ENCODE results near the gene RAP2A. TPM values are rescaled to one million over a fixed set of nuclear protein-coding genes. Genes with fewer than 3 reads are reported as not detected.

Gene RAP2A
- total and polyA plus RNA-seq, 10 of the 15 experiments (the other 5 are each of a cell fraction or from before 2014, with no cell fraction given), result 3.5 to 35.1 (median 14.9) TPM

DNA sequence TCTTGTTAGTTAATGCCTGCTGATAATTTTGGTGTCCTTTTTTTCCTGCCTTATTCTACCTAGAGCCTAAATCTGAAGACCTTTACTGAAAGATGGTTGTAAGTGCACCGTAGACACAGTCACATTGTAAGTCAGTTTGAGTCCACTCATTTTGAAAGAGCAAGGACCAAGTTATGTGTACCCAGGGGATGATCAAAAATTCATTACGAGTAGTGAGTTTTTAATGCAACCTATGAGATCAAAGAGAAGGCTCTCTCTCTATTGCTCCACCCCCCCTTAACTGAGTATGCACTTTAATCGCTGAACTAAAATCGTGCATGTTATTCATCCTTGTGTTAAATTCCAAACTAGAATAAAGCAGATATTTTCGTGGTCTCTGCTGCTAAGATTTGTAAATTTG is 1.8 kb downstream of the RAP2A start:
- peak; percentile 18 for FAIRE-seq
- Histone ChIP-seq H3K27me3 (replicated peaks in 1 of 2; ENCODE audit: control insufficient read depth in 2 of 2, insufficient read depth in 2 of 2, low read length in 1 of 2) (no peaks in the 10 kb centered on the region), H3K9ac (ENCODE audit: control insufficient read depth, insufficient read depth, low read length) (peak overlapping the region; percentile 18; the same call in 1 of the 2 replicates), H4K20me1 (ENCODE audit: control insufficient read depth, insufficient read depth) (no peaks in the 10 kb centered on the region), H3K4me1 (ENCODE audit: control insufficient read depth, insufficient read depth, low read length) (peaks cover 6% of the 10 kb centered on the region), H3K9me3 (replicated peaks; ENCODE audit: control insufficient read depth, insufficient read depth, low read length) (no peaks in the 10 kb centered on the region), H3K4me3 (peak overlapping the region; percentile 76), H3K79me2 (ENCODE audit: control insufficient read depth, insufficient read depth, low read length) (peaks cover 52% of the 10 kb centered on the region), H3K4me2 (ENCODE audit: control insufficient read depth, insufficient read depth) (peak overlapping the region; percentile 69), H3K36me3 (ENCODE audit: control insufficient read depth in 2 of 2, insufficient read depth in 2 of 2, low read length in 1 of 2) (0 out of 4 replicates have a peak, but pooled peaks cover 0 to 4% of the 10 kb centered on the region in 2 experiments), H3K27ac (ENCODE audit: control insufficient read depth, insufficient read depth) (no peak overlapping the region), H2AFZ (ENCODE audit: control insufficient read depth, low read depth, low read length) (no peak overlapping the region)
- SMC1A ChIA-PET (ENCODE audit: uncharacterized antibody, unreplicated experiment), result interaction anchor here (0.7 to 12.0 kb wide), 6 partner anchors 11 to 211 kb away, joined by 3 to 165 read pairs (median 4); no protein-coding TSS in a partner anchor
- RAD21 ChIA-PET (ENCODE audit: unreplicated experiment), result interaction anchor here (0.7 to 10.4 kb wide), 12 partner anchors 10 to 214 kb away, joined by 3 to 179 read pairs (median 6); partner anchors contain the start of gene MBNL2
- no TSS peak for BruUV-seq (replicated peaks)
- TF ChIP-seq IRF4 (IDR thresholded peaks at IDR 0.05; ENCODE audit: low read depth, low read length) (peak; percentile 54; the same call in 1 of the 2 replicates), JUNB (IDR thresholded peaks at IDR 0.05) (peak; percentile 87), ZNF24 (IDR thresholded peaks at IDR 0.05) (0 out of 2 replicates have a peak, but pooled peaks have one; percentile 56), SMARCA5 (IDR thresholded peaks at IDR 0.05) (0 out of 2 replicates have a peak, but pooled peaks have one; percentile 39), TCF7 (IDR thresholded peaks at IDR 0.05; ENCODE audit: borderline replicate concordance) (peak; percentile 76), SPI1 (IDR thresholded peaks at IDR 0.05; ENCODE audit: borderline replicate concordance, insufficient read depth, low read depth, low read length) (no peak), ZNF217 (IDR thresholded peaks at IDR 0.05) (0 out of 2 replicates have a peak, but pooled peaks have one; percentile 65), DPF2 (IDR thresholded peaks at IDR 0.05) (0 out of 2 replicates have a peak, but pooled peaks have one; percentile 37), NFYB (IDR thresholded peaks at IDR 0.05; ENCODE audit: insufficient read depth, low read depth, low read length) (peak; percentile 75), WRNIP1 (IDR thresholded peaks at IDR 0.05; ENCODE audit: borderline replicate concordance, low read depth, low read length) (no peak)
- TF ChIP-seq, protein P1, sequence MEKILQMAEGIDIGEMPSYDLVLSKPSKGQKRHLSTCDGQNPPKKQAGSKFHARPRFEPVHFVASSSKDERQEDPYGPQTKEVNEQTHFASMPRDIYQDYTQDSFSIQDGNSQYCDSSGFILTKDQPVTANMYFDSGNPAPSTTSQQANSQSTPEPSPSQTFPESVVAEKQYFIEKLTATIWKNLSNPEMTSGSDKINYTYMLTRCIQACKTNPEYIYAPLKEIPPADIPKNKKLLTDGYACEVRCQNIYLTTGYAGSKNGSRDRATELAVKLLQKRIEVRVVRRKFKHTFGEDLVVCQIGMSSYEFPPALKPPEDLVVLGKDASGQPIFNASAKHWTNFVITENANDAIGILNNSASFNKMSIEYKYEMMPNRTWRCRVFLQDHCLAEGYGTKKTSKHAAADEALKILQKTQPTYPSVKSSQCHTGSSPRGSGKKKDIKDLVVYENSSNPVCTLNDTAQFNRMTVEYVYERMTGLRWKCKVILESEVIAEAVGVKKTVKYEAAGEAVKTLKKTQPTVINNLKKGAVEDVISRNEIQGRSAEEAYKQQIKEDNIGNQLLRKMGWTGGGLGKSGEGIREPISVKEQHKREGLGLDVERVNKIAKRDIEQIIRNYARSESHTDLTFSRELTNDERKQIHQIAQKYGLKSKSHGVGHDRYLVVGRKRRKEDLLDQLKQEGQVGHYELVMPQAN (conservative IDR thresholded peaks at IDR 0.05), result peak; percentile 24; the same call in 1 of the 2 replicates
- TF ChIP-seq, protein P2, sequence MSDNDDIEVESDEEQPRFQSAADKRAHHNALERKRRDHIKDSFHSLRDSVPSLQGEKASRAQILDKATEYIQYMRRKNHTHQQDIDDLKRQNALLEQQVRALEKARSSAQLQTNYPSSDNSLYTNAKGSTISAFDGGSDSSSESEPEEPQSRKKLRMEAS (IDR thresholded peaks at IDR 0.05; ENCODE audit: low read depth, low read length), result no peak
- TF ChIP-seq, protein P3, sequence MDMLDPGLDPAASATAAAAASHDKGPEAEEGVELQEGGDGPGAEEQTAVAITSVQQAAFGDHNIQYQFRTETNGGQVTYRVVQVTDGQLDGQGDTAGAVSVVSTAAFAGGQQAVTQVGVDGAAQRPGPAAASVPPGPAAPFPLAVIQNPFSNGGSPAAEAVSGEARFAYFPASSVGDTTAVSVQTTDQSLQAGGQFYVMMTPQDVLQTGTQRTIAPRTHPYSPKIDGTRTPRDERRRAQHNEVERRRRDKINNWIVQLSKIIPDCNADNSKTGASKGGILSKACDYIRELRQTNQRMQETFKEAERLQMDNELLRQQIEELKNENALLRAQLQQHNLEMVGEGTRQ (IDR thresholded peaks at IDR 0.05; ENCODE audit: borderline replicate concordance, low read depth, low read length), result no peak
- TF ChIP-seq, protein P4, sequence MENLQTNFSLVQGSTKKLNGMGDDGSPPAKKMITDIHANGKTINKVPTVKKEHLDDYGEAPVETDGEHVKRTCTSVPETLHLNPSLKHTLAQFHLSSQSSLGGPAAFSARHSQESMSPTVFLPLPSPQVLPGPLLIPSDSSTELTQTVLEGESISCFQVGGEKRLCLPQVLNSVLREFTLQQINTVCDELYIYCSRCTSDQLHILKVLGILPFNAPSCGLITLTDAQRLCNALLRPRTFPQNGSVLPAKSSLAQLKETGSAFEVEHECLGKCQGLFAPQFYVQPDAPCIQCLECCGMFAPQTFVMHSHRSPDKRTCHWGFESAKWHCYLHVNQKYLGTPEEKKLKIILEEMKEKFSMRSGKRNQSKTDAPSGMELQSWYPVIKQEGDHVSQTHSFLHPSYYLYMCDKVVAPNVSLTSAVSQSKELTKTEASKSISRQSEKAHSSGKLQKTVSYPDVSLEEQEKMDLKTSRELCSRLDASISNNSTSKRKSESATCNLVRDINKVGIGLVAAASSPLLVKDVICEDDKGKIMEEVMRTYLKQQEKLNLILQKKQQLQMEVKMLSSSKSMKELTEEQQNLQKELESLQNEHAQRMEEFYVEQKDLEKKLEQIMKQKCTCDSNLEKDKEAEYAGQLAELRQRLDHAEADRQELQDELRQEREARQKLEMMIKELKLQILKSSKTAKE (IDR thresholded peaks at IDR 0.05; ENCODE audit: low read depth, poor library complexity, severe bottlenecking), result peak; percentile 21
- CTCF ChIA-PET, result interaction anchor here (0.6 to 3.9 kb wide), 6 partner anchors 13 to 1178 kb away, joined by 3 to 25 read pairs (median 4); no protein-coding TSS in a partner anchor
- ATAC-seq, result peak; percentile 9
- POLR2A ChIA-PET, result interaction anchor here (0.6 to 9.1 kb wide), 8 partner anchors 13 to 1870 kb away, joined by 3 to 108 read pairs (median 6); no protein-coding TSS in a partner anchor
- no peak for DNase-seq (ENCODE audit: low read depth, low spot score)
- in situ Hi-C loops (cut with MboI), result loop anchor here (25.0 kb wide), 2 partner anchors 1127 to 1748 kb away; partner anchors contain the start of gene DNAJC3
- WGBS (ENCODE audit: insufficient coverage, insufficient replicate concordance, low lambda C conversion rate, missing lambda C conversion rate), result 2% methylated on average over 5 of the region's 5 CpGs
- intact Hi-C loops (cut with micrococcal nuclease; ENCODE audit: unreplicated experiment), result loop anchor here (2.0 to 10.0 kb wide), 3 partner anchors 13 to 539 kb away; no protein-coding TSS in a partner anchor
